Lung (tissue), 12 donors: ENCODE measurements around the gene HLTF. TPM values are rescaled to one million over a fixed set of nuclear protein-coding genes. Genes with fewer than 3 reads are reported as not detected.

Experiments
- ATAC-seq: fragments of 200-7000 bp; cut with Tn5 transposase; one replicate; pipeline ENCODE4 v1.9.1; 2020; ENCODE audit warnings: moderate number of reproducible peaks; ENCODE audit not compliant: insufficient read depth, low FRiP score
- DNase-seq, 3 donors: peaks; one replicate each; pipeline ENCODE4 v3.0.0-alpha.2; 2013 to 2017
- H3K27ac ChIP-seq, 2 donors: one replicate each; pipeline ENCODE4 v1.5.1; 2013; ENCODE audit warnings: mild to moderate bottlenecking in 2 of 2, moderate library complexity in 2 of 2, control low read depth in 1 of 2, inconsistent platforms in 1 of 2, low read depth in 1 of 2, low read length in 1 of 2
- H3K27me3 ChIP-seq, 3 donors: one replicate each; pipeline ENCODE4 v1.5.1; 2013; ENCODE audit warnings: low read length in 2 of 3; ENCODE audit not compliant: control insufficient read depth in 3 of 3, insufficient read depth in 3 of 3
- H3K36me3 ChIP-seq, 4 donors: one replicate each; pipeline ENCODE4 v1.5.1; 2013; ENCODE audit warnings: low read length in 4 of 4, mild to moderate bottlenecking in 1 of 4, moderate library complexity in 1 of 4; ENCODE audit not compliant: control insufficient read depth in 4 of 4, insufficient read depth in 4 of 4
- H3K4me1 ChIP-seq, 5 donors: one replicate each; pipeline ENCODE4 v1.5.1; 2013; ENCODE audit warnings: low read length in 5 of 5, mild to moderate bottlenecking in 2 of 5, moderate library complexity in 1 of 5; ENCODE audit not compliant: control insufficient read depth in 5 of 5, insufficient read depth in 5 of 5
- H3K4me3 ChIP-seq: one replicate; pipeline ENCODE4 v1.5.1; 2013; ENCODE audit warnings: mild to moderate bottlenecking, control low read depth, moderate library complexity
- H3K9ac ChIP-seq, 2 donors: one replicate each; pipeline ENCODE4 v1.5.1; 2013; ENCODE audit warnings: low read length in 2 of 2, control low read depth in 1 of 2; ENCODE audit not compliant: insufficient read depth in 1 of 2
- H3K9me3 ChIP-seq, 4 donors: one replicate each; pipeline ENCODE4 v1.5.1; 2013; ENCODE audit warnings: low read length in 3 of 4, mild to moderate bottlenecking in 1 of 4, moderate library complexity in 1 of 4; ENCODE audit not compliant: control insufficient read depth in 4 of 4, insufficient read depth in 3 of 4
- CTCF ChIP-seq: IDR thresholded peaks from 2 replicates; pipeline ENCODE4 v1.5.1; 2012; ENCODE audit warnings: mild to moderate bottlenecking; ENCODE audit errors: control extremely low read depth, extremely low read depth
- WGBS, 2 donors: extraction: QIAGEN DNeasy Blood & Tissue Kit; methylation state at CpG; one replicate each; pipeline ENCODE4 v1.1.7; 2013; 5-methylcytosine and 5-hydroxymethylcytosine counted together
- polyA plus RNA-seq, 2 donors: library from polyadenylated mRNA; stranded (reverse); fragments of 200-250 nt; gene quantifications; one replicate each; pipeline ENCODE4 v1.2.1, GENCODE V29; 2013
- total RNA-seq, 2 donors: library from RNA; depleted of rRNA in 1 of 2; stranded (reverse); fragments of >200 nt in 1 of 2; gene quantifications; one replicate each; pipeline ENCODE4 v1.2.1, GENCODE V29; 2014 to 2021
- donor health status: control.
- donor health status: control.
- donor health status: Bipolar disorder and iron deficiency.
- donor health status: healthy.
- donor health status: DM: yes; HTN: yes; CAD: no.

HLTF gene
- total and polyA plus RNA-seq, 4 donors, result 3.6 to 54.7 (median 12.6) TPM

- H3K36me3 ChIP-seq, result peaks cover 21 to 75% (median 48%) of the 10 kb centered on the region in 4 donors
Measured at GRCh38 chr3:149023951-149024350, 62.4 kb downstream of the HLTF start.

DNA sequence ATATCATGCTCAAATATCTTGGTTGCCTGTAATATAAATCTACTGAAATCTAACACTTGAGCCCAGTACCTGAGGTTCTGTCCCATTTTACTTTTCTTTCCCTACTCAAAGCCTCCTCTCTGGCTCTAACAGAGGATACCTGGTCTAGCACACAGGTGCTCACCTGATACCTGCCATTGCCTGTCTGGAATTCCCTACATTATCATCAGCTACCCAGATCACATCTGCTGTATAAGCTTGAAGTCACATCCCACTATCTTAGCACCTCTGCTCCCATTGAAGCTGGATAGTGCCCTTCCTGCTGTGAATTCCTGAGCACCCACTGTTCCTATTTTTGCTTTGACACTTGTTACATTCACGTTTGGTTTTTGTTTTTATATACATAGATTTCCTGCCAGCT is 64.5 kb downstream of the HLTF start:
- H3K4me3 ChIP-seq, result no peak overlapping the region
- no peaks in the 10 kb centered on the region for H3K27me3 ChIP-seq
- DNase-seq, result no peak
- TF ChIP-seq CTCF, result no peak
- H3K27ac ChIP-seq, result no peak overlapping the region
- H3K36me3 ChIP-seq, result peaks cover 23 to 68% (median 36%) of the 10 kb centered on the region in 4 donors
- peaks cover 0 to 26% (median 3%) of the 10 kb centered on the region in 5 donors for H3K4me1 ChIP-seq
- H3K9me3 ChIP-seq, result peaks cover 0 to 3% (median 1%) of the 10 kb centered on the region in 4 donors
- H3K9ac ChIP-seq, result no peak overlapping the region
- no peak for ATAC-seq
- WGBS, 2 donors, result 39 to 63% methylated on average over 1 of the region's 1 CpG

More at GRCh38 chr3:149023951-149024350, 62.4 kb downstream of the HLTF start:
- no peak for ATAC-seq
- Histone ChIP-seq H3K27me3 (no peaks in the 10 kb centered on the region), H3K4me1 (peaks cover 0 to 22% (median 3%) of the 10 kb centered on the region in 5 donors), H3K9me3 (peaks cover 0 to 3% (median 1%) of the 10 kb centered on the region in 4 donors), H3K4me3 (no peak overlapping the region), H3K9ac (no peak overlapping the region), H3K27ac (no peak overlapping the region)
- no peak for TF ChIP-seq CTCF
- WGBS, 2 donors, result 90 to 96% methylated on average over 3 of the region's 3 CpGs
- no peak for DNase-seq

GRCh38 chr3:149020839-149021252 is 65.5 kb downstream of the HLTF start:
- Histone ChIP-seq H3K27ac (peak overlapping the region in 1 of 2 donors; percentile 41), H3K9ac (no peak overlapping the region), H3K4me1 (peaks cover 0 to 26% (median 0%) of the 10 kb centered on the region in 5 donors), H3K4me3 (no peak overlapping the region), H3K36me3 (peaks cover 21 to 66% (median 35%) of the 10 kb centered on the region in 4 donors), H3K9me3 (peaks cover 0 to 3% (median 1%) of the 10 kb centered on the region in 4 donors), H3K27me3 (no peaks in the 10 kb centered on the region)
- DNase-seq (no peak), ATAC-seq (no peak)
- no peak for TF ChIP-seq CTCF
- 69 to 97% methylated on average over 4 of the region's 4 CpGs for WGBS, 2 donors
